Right lobe of liver (tissue), 6 donors: ENCODE measurements around the gene ACO2. TPM values are rescaled to one million over a fixed set of nuclear protein-coding genes. Genes with fewer than 3 reads are reported as not detected.

ENCODE experiments used
- ATAC-seq, 4 donors: fragments of 200-7000 bp; cut with Tn5 transposase; one replicate each; pipeline ENCODE4 v1.9.1; 2020; ENCODE audit warnings: mild to moderate bottlenecking in 4 of 4, moderate library complexity in 4 of 4
- DNase-seq, 3 donors: peaks; one replicate each; pipeline ENCODE4 v3.0.0-alpha.2; 2020
- H3K27ac ChIP-seq, 3 donors: fragments of 200-600 bp; one replicate each; pipeline ENCODE4 v1.8.0; 2022
- H3K27me3 ChIP-seq, 2 donors: fragments of 200-600 bp; one replicate each; pipeline ENCODE4 v1.8.0; 2022
- H3K36me3 ChIP-seq, 4 donors: fragments of 200-600 bp; sonication (generic) in 1 of 4; one replicate each; pipeline versions ENCODE4 v1.5.1 to v1.8.0; 2017 to 2022; ENCODE audit warnings: control low read depth in 1 of 4
- H3K4me1 ChIP-seq, 4 donors: fragments of 200-600 bp; sonication (generic) in 1 of 4; one replicate each; pipeline versions ENCODE4 v1.5.1 to v1.8.0; 2017 to 2022; ENCODE audit warnings: control low read depth in 1 of 4
- H3K4me3 ChIP-seq, 3 donors: fragments of 200-600 bp; one replicate each; pipeline ENCODE4 v1.8.0; 2022
- H3K9me3 ChIP-seq, 4 donors: fragments of 200-600 bp; sonication (generic) in 1 of 4; one replicate each; pipeline versions ENCODE4 v1.5.1 to v1.8.0; 2017 to 2022; ENCODE audit warnings: control low read depth in 1 of 4
- POLR2A ChIP-seq: fragments of 450-650 bp; IDR thresholded peaks from one replicate; pipeline ENCODE4 v1.6.1; 2017; ENCODE audit warnings: antibody characterized with exemption, mild to moderate bottlenecking
- WGBS: methylation state at CpG from one replicate; pipeline ENCODE4 v1.1.6; 2018; ENCODE audit warnings: low coverage, low lambda C conversion rate; ENCODE audit not compliant: insufficient coverage; ENCODE audit errors: missing lambda C conversion rate; 5-methylcytosine and 5-hydroxymethylcytosine counted together
- intact Hi-C, 2 donors: fragments of 100-400 bp; cut with DNase I; formaldehyde crosslinking; loops; one replicate each; pipeline versions ENCODE4 v1.11.2 to v1.14.1; 2022
- total RNA-seq, 6 experiments: library from RNA; depleted of rRNA in 2 of 6; stranded (reverse); fragments of >200 nt in 2 of 6; fragmentation: NEBNext Ultra II Directional in 3 of 6; extraction: Animal tissue kit (Norgen Biotek cat#: 25700) in 3 of 6; gene quantifications; one replicate each; pipeline versions ENCODE4 v1.1.0 to v1.2.4, GENCODE V29; 2016 to 2023
- TF ChIP-seq, protein P1 (sequence below), 4 donors: fragments of 200-600 bp in 3 of 4; fragments of 450-650 bp in 1 of 4; IDR thresholded peaks; one replicate each; pipeline versions ENCODE4 v1.5.1 to v1.8.0; 2016 to 2022; ENCODE audit warnings: antibody characterized with exemption in 4 of 4, mild to moderate bottlenecking in 2 of 4
- donor health status: DM: no; HTN: yes; CAD: no.
- donor health status: DM: no; HTN: no; CAD: no.
- donor health status: DM: no; HTN: no; CAD: no.
- donor health status: DM: no; HTN: yes; CAD: no.
- donor health status: DM: no; HTN: yes; CAD: no.

The ACO2 gene
- total RNA-seq, 6 experiments from 2014 or later, result 62.6 to 135 (median 66.8) TPM

- peaks cover 0 to 46% (median 19%) of the 10 kb centered on the region in 4 donors for H3K36me3 ChIP-seq
- H3K4me1 ChIP-seq, result peaks cover 0 to 17% (median 8%) of the 10 kb centered on the region in 4 donors
- intact Hi-C loops, result no loop called here
- H3K9me3 ChIP-seq, result no peaks in the 10 kb centered on the region
- no peak overlapping the region for H3K4me3 ChIP-seq
- DNase-seq (peak in 1 of 3 donors; percentile 43), ATAC-seq (no peak)
- 92% methylated on average over 2 of the region's 23 CpGs for WGBS
- H3K27ac ChIP-seq, result no peak overlapping the region
- no peak for TF ChIP-seq POLR2A
- TF ChIP-seq, protein P1, sequence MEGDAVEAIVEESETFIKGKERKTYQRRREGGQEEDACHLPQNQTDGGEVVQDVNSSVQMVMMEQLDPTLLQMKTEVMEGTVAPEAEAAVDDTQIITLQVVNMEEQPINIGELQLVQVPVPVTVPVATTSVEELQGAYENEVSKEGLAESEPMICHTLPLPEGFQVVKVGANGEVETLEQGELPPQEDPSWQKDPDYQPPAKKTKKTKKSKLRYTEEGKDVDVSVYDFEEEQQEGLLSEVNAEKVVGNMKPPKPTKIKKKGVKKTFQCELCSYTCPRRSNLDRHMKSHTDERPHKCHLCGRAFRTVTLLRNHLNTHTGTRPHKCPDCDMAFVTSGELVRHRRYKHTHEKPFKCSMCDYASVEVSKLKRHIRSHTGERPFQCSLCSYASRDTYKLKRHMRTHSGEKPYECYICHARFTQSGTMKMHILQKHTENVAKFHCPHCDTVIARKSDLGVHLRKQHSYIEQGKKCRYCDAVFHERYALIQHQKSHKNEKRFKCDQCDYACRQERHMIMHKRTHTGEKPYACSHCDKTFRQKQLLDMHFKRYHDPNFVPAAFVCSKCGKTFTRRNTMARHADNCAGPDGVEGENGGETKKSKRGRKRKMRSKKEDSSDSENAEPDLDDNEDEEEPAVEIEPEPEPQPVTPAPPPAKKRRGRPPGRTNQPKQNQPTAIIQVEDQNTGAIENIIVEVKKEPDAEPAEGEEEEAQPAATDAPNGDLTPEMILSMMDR (IDR thresholded peaks at IDR 0.05), result no peak
- no peaks in the 10 kb centered on the region for H3K27me3 ChIP-seq
These were observed 38.6 kb downstream of the ACO2 start for GRCh38 chr22:41507330-41508063.

GRCh38 chr22:41508770-41509170, 39.9 kb downstream of the ACO2 start:
- peak in 1 of 3 donors; percentile 37 for DNase-seq
- intact Hi-C loops, result no loop called here
- ATAC-seq, result no peak
- no CpG with 5 or more reads among the region's 12 CpGs for WGBS
- H3K27ac ChIP-seq, result no peak overlapping the region
- no peaks in the 10 kb centered on the region for H3K27me3 ChIP-seq
- H3K36me3 ChIP-seq, result peaks cover 0 to 35% (median 17%) of the 10 kb centered on the region in 4 donors
- H3K4me1 ChIP-seq, result peaks cover 0 to 27% (median 11%) of the 10 kb centered on the region in 4 donors
- H3K9me3 ChIP-seq, result no peaks in the 10 kb centered on the region
- H3K4me3 ChIP-seq, result no peak overlapping the region
- TF ChIP-seq, protein P1 (IDR thresholded peaks at IDR 0.05), result no peak
- no peak for TF ChIP-seq POLR2A

DNA sequence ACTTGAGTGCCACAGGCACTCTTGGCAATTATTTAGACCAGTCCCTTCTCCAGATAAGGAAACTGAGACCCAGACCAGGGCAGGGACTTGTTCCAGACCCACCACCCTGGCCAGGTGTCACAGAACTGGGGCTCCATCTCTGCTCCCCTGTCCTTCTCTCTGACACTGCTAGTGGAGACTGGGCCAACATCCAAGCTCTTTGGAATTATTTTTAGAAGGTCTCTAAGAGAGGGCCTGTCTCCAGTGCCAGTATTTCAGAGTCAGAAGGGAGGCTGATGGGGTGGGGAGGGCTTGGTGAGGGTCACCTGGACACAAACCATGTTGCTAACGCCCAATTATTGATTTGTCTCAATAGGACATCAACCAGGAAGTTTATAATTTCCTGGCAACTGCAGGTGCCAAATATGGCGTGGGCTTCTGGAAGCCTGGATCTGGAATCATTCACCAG, 42.6 kb downstream of the ACO2 start:
- no peaks in the 10 kb centered on the region for H3K9me3 ChIP-seq
- peaks cover 0 to 44% (median 18%) of the 10 kb centered on the region in 4 donors for H3K36me3 ChIP-seq
- DNase-seq, result peak in 1 of 3 donors; percentile 49
- intact Hi-C loops, result loop anchor here (10.0 kb wide), 2 partner anchors 47 to 57 kb away; partner anchors contain the start of genes ACO2 (in 1 of the 2) and PHF5A (in 1 of the 2)
- H3K4me1 ChIP-seq, result peaks cover 0 to 27% (median 11%) of the 10 kb centered on the region in 4 donors
- no peaks in the 10 kb centered on the region for H3K27me3 ChIP-seq
- no CpG with 5 or more reads among the region's 2 CpGs for WGBS
- no peak overlapping the region for H3K4me3 ChIP-seq
- no peak for TF ChIP-seq POLR2A
- TF ChIP-seq, protein P1 (IDR thresholded peaks at IDR 0.05), result no peak
- ATAC-seq, result peak in 3 of 4 donors; percentile 49 to 59 (median 52)
- H3K27ac ChIP-seq, result peak overlapping the region in 1 of 3 donors; percentile 12

GRCh38 chr22:41512421-41513194, 43.7 kb downstream of the ACO2 start:
- H3K27ac ChIP-seq, result peak overlapping the region in 1 of 3 donors; percentile 12
- ATAC-seq, result peak; percentile 69 to 79 (median 70)
- intact Hi-C loops, result loop anchor here (10.0 kb wide), 2 partner anchors 48 to 58 kb away; partner anchors contain the start of genes ACO2 (in 1 of the 2) and PHF5A (in 1 of the 2)

More at GRCh38 chr22:41512421-41513194, 43.7 kb downstream of the ACO2 start:
- H3K9me3 ChIP-seq, result no peaks in the 10 kb centered on the region
- DNase-seq, result peak in 1 of 3 donors; percentile 81
- TF ChIP-seq POLR2A, result no peak
- TF ChIP-seq, protein P1 (IDR thresholded peaks at IDR 0.05), result no peak
- no peak overlapping the region for H3K4me3 ChIP-seq
- WGBS, result 53% methylated on average over 12 of the region's 17 CpGs
- H3K4me1 ChIP-seq, result peaks cover 0 to 27% (median 11%) of the 10 kb centered on the region in 4 donors
- H3K36me3 ChIP-seq, result peaks cover 0 to 48% (median 18%) of the 10 kb centered on the region in 4 donors
- no peaks in the 10 kb centered on the region for H3K27me3 ChIP-seq
